ENCODE measurements around the gene HMOX2. TPM values are rescaled to one million over a fixed set of nuclear protein-coding genes. Genes with fewer than 3 reads are reported as not detected.

HMOX2 gene, protein sequence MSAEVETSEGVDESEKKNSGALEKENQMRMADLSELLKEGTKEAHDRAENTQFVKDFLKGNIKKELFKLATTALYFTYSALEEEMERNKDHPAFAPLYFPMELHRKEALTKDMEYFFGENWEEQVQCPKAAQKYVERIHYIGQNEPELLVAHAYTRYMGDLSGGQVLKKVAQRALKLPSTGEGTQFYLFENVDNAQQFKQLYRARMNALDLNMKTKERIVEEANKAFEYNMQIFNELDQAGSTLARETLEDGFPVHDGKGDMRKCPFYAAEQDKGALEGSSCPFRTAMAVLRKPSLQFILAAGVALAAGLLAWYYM
- polyA plus RNA-seq: 100 to 1,000 TPM; 130 to 225 (median 196) TPM

DNA sequence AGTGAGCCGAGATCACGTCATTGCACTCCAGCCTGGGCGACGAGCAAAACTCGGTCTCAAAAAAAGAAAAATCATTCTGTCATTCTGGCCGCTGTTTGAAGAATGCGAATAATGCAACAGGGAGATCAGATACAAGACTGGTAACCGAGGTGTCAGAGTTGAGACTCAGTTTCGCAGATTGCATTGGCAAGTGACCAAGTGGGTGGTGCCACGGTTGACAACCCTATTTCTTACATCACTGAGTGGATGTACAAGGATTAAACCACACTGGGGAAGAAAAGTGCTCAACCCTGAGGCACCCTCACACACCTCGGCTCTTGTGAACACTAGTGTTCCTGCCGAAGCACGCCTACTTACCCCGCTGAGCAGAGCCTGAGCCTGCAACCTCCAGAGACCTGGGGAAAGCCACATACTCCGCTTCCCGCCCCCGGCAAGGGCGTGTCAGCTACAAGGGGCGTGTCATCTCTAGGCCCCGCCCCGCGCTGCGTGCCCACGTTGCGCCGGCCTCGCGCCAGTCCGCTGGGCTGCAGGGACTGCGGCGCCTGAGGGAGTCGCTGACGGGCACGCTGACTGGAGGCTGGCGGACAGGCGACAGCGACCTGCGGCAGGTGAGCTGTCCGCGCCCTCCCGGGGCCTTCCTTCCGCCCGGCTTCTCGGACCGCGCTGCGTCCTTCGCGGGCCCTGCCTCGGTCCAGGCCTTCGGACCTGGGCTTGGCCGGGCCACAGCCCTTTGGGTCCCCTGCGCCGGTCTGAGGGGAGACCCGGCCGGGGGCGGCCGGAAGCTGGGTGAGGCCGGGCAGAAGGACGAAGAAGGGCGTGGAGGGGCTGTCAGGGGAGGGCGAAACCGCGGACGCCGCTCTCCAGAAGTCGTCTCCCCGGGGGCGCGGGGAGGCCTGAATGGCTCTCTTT is at the start of gene HMOX2:
TSS of gene HMOX2 (plus strand) at position 519 of the 909 bp plus-strand sequence. CDS start 29,127 bp downstream, outside the sequence.
- H3K4me1 Mint-ChIP-seq: peaks cover 50 to 56% of the 10 kb centered on the region in 2 donors

DNA sequence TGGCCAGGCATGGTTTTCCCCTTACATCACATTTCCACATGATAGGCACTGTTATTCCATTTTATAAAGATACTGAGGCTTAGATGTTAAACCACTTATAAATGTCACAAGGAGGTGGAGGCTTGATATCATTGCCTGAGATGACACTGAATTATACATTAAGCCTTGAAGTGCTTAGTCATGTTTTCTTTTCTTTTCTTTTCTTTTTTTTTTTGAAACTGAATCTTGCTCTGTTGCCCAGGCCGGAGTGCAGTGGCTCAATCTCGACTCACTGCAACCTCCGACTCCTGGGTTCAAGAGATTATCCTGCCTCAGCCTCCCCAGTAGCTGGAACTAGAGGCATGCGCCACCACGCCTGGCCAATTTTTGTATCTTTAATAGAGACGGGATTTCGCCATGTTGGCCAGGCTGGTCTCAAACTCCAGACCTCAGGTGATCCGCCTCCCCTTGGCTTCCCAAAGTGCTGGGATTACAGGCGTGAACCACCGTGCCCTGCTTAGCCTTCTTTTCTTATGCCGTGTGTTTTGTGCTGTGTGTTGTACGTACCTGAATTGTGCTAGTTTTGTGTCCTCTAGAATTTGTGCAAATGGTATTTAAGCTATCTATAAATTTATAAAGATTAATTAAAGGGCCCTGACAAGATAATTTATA is 49.4 kb upstream of the HMOX2 start:
- no peak for DNase-seq
- Mint-ChIP-seq H3K4me3 (peak overlapping the region; percentile 94 to 100 (median 96)), H3K4me1 (peaks cover 29 to 31% of the 10 kb centered on the region in 2 donors), H3K27ac (peak overlapping the region; percentile 93 to 99 (median 99)), H3K36me3 (peaks cover 0 to 3% (median 0%) of the 10 kb centered on the region in 3 donors), H3K9me3 (no peaks in the 10 kb centered on the region), H3K27me3 (ENCODE audit: low read depth in 3 of 3) (peaks cover 9 to 11% (median 9%) of the 10 kb centered on the region in 3 donors)

More for the DNA sequence above, at the start of gene HMOX2:
- Mint-ChIP-seq H3K9me3 (no peaks in the 10 kb centered on the region), H3K36me3 (peaks cover 0 to 6% (median 4%) of the 10 kb centered on the region in 3 donors), H3K4me3 (peak within 1 kb of the TSS; percentile 90 to 93 (median 91)), H3K27me3 (ENCODE audit: low read depth in 3 of 3) (peaks cover 4 to 5% (median 4%) of the 10 kb centered on the region in 3 donors), H3K27ac (peak within 1 kb of the TSS; percentile 82 to 94 (median 87))
- DNase-seq: peak; percentile 91 to 94 (median 93)

DNA sequence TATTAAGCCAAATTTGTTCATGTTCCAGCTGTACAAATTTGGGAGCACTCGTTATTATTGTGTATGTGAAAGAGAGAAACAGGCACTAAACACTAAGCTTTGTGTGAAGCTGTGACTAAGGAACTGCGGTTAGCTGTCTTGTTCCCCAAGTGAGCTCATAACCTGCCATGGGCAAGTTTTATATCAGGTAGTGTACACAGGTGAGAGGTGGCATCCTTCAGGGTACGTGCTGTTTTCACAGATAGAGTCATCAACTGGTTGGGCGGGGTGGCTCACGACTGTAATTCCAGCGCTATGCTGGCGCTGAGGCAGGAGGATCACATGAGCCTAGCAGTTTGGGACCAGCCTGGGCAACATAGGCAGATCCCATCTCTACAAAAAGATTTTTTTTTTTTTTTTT is 47.7 kb upstream of the HMOX2 start:
- Mint-ChIP-seq H3K36me3 (peaks cover 0 to 3% (median 0%) of the 10 kb centered on the region in 3 donors), H3K9me3 (no peaks in the 10 kb centered on the region), H3K27me3 (ENCODE audit: low read depth in 3 of 3) (peaks cover 8 to 11% (median 8%) of the 10 kb centered on the region in 3 donors), H3K4me3 (peak overlapping the region in 1 of 5 donors; percentile 25), H3K27ac (peak overlapping the region in 4 of 6 donors; percentile 6 to 72 (median 46)), H3K4me1 (peaks cover 29 to 31% of the 10 kb centered on the region in 2 donors)
- DNase-seq: no peak

DNA sequence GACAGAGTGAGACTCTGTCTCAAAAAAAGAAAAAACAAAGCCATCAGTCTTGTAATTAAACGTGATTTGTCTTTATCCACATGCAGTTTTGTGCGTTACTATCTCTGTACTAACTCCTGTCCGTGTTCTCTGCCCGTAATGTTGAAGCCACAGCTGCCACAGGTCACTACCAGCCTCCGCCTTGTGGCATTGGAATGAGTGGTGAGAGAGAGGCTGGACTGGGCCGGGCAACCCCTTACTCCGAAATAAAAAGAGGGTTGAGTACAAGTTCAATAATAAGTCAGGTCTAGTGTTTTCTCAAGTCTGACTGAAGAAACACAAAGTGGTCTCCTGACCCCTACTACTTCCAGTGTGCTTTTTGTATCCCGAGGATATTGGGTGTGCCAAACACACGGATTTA is 45.2 kb upstream of the HMOX2 start:
- no peaks in the 10 kb centered on the region for H3K9me3 Mint-ChIP-seq
- no peak for DNase-seq
- H3K4me1 Mint-ChIP-seq: peaks cover 19 to 21% of the 10 kb centered on the region in 2 donors
- H3K4me3 Mint-ChIP-seq: no peak overlapping the region
- no peak overlapping the region for H3K27ac Mint-ChIP-seq
- H3K27me3 Mint-ChIP-seq (ENCODE audit: low read depth in 3 of 3): peaks cover 1 to 3% (median 2%) of the 10 kb centered on the region in 3 donors
- H3K36me3 Mint-ChIP-seq: peaks cover 7 to 14% (median 12%) of the 10 kb centered on the region in 3 donors

DNA sequence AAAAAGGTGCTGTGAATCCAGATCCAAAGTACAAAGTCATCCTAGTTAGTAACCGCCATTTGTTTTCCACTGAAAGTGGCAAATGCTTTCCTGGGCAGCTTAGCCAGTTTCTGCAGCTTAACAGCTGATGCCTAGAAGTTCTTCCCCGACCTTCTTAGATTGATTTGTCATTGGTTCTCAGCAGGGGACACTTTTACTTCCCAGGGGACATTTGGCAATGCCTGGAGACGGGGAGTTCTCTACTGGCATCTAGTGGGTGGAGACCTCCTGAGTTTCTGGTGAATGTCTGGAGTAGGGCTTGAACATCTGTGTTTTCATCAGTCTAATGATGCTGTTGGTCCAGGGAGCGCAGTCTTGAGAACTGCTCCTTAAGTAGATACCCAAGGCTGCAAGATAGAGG is 43.0 kb upstream of the HMOX2 start:
- Mint-ChIP-seq H3K9me3 (no peaks in the 10 kb centered on the region), H3K4me3 (no peak overlapping the region), H3K27ac (no peak overlapping the region), H3K4me1 (peaks cover 4% of the 10 kb centered on the region in 2 donors), H3K36me3 (peaks cover 10 to 25% (median 18%) of the 10 kb centered on the region in 3 donors), H3K27me3 (ENCODE audit: low read depth in 3 of 3) (peaks cover 0 to 3% (median 0%) of the 10 kb centered on the region in 3 donors)
- DNase-seq: no peak

DNA sequence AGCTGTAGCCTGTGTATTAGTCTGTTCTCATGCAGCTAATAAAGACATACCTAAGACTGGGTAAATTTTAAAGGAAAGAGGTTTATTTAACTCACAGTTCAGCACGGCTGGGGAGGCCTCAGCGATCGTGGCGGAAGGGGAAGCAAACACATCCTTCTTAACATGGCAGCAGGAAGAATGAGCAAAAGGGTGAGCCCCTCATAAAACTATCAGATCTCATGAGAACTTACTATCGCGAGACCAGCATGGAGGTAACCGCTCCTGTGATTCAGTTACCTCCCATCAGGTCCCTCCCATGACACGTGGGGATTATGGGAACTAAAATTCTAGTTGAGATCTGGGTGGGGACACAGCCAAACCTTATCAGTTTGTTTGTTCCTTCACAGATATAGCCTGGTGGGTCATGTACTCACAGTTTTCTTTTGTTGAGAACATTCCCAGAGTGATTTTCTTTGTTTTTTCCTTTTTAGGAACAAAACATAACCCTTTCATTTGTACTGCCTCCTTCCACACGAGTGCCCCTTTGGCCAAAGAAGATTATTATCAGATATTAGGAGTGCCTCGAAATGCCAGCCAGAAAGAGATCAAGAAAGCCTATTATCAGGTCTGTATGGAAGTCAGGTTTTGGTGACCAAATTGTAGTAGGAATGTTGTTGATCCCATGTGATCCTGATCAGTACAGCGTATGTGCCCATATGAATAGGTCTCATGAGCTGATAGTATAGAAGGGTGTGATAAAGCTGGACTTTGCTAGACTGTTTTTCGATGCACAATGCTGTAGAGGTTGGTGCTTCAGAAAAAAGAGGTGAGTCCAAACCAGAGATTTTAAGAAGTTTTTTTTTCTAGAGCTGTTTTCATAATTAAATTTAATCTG is 42.0 kb upstream of the HMOX2 start:
- Mint-ChIP-seq H3K4me1 (no peaks in the 10 kb centered on the region), H3K27ac (peak overlapping the region in 4 of 6 donors; percentile 9 to 61 (median 30)), H3K4me3 (no peak overlapping the region), H3K36me3 (peaks cover 10 to 28% (median 15%) of the 10 kb centered on the region in 3 donors), H3K9me3 (no peaks in the 10 kb centered on the region), H3K27me3 (ENCODE audit: low read depth in 3 of 3) (no peaks in the 10 kb centered on the region)
- no peak for DNase-seq

DNA sequence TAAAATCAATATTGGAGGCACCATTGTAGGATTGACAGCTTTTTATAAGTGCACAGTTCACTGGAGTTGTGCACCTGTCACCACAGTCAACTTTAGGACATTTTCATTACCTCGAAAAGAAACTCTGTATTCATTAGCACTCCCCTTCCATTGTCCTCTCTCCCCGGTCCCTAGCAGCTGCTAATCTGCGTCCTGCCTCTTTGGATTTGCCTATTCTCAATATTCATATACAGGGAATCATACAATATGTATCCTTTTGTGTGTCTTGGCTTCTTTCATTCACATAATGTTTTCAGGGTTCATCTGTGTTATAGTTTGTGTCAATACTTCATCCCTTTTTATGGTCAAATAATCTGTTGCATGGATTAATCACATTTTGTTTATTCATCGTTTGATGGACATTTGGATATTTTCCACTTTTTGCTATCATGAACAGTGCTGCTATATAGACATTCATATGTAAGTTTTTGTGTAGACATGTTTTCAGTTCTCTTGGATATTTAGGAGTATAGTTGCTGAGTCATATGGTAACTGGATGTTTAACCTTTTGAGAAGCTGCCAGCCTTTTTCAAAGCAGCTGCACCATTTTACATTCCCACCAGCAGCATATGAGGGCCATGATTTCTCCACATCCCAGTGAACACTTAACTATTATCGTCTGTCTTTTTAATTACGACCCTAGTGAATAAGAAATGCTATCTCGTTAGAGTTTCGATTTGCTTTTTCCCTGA is 40.7 kb upstream of the HMOX2 start:
- peaks cover 0 to 2% (median 0%) of the 10 kb centered on the region in 3 donors for H3K27me3 Mint-ChIP-seq (ENCODE audit: low read depth in 3 of 3)
- no peaks in the 10 kb centered on the region for H3K4me1 Mint-ChIP-seq
- no peaks in the 10 kb centered on the region for H3K9me3 Mint-ChIP-seq
- no peak overlapping the region for H3K4me3 Mint-ChIP-seq
- H3K36me3 Mint-ChIP-seq: peaks cover 13 to 32% (median 15%) of the 10 kb centered on the region in 3 donors
- H3K27ac Mint-ChIP-seq: no peak overlapping the region
- no peak for DNase-seq

DNA sequence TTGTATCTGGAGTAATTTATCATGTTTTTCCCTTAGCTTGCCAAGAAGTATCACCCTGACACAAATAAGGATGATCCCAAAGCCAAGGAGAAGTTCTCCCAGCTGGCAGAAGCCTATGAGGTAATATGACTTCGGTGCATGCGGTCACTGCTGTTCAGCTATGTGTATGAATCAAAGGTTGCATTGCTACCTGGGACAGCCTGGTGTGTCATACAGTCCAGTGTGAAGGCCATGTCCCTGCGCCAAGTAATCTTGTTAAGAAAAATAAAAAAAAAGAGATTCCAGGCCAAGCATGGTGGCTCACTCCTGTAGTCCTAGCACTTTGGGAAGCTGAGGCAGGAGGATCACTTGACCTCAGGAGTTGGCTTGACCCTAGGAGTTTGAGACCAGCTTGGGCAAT is 38.8 kb upstream of the HMOX2 start:
- H3K9me3 Mint-ChIP-seq: no peaks in the 10 kb centered on the region
- no peaks in the 10 kb centered on the region for H3K4me1 Mint-ChIP-seq
- H3K27ac Mint-ChIP-seq: no peak overlapping the region
- H3K4me3 Mint-ChIP-seq: no peak overlapping the region
- peaks cover 0 to 2% (median 0%) of the 10 kb centered on the region in 3 donors for H3K27me3 Mint-ChIP-seq (ENCODE audit: low read depth in 3 of 3)
- DNase-seq: no peak
- peaks cover 15 to 47% (median 25%) of the 10 kb centered on the region in 3 donors for H3K36me3 Mint-ChIP-seq

DNA sequence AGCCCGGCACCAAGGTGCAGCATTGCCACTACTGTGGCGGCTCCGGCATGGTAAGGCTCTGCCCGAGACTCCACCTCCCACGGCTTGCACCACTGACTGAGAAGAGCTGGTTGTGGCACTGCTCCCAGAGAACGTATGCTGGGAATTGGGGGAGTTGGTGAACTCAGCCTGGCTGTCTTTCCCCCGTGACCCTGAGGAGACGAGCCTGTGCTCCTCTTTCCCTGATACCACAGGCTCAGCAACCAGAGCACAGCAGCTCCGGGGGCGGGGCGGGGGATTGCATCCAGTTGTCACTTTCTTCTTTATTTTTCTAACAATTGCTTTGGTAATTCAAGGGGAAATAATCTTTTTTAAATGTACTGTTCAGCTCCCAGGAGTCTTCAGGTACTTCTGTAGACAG is 33.8 kb upstream of the HMOX2 start:
- H3K4me1 Mint-ChIP-seq: no peaks in the 10 kb centered on the region
- no peak for DNase-seq
- H3K36me3 Mint-ChIP-seq: peaks cover 5 to 62% (median 33%) of the 10 kb centered on the region in 3 donors
- H3K9me3 Mint-ChIP-seq: peaks cover 0 to 1% (median 0%) of the 10 kb centered on the region in 6 donors
- H3K4me3 Mint-ChIP-seq: no peak overlapping the region
- H3K27me3 Mint-ChIP-seq (ENCODE audit: low read depth in 3 of 3): peaks cover 2 to 7% (median 2%) of the 10 kb centered on the region in 3 donors
- no peak overlapping the region for H3K27ac Mint-ChIP-seq

DNA sequence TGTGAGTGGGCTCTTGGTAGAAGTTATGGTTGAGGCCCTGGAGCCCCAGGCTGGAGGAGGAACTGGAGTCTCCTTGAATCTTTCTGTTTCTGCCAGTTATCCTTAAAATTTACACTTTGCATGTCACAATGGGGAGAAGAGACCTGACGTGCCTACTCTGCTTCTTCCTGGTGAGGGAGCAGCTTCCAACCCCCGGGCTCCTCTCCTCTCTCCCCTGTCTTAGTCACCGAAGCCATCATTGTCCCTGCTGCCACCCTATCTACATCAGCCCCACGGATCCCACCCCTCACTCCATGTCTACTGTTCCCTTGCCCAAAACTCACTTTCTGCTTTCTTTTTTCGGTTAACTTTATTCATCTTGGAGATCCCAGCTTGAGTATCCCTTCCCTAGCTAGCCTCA is 32.9 kb upstream of the HMOX2 start:
- H3K9me3 Mint-ChIP-seq: peaks cover 0 to 1% (median 0%) of the 10 kb centered on the region in 6 donors
- no peak overlapping the region for H3K4me3 Mint-ChIP-seq
- DNase-seq: no peak
- H3K4me1 Mint-ChIP-seq: no peaks in the 10 kb centered on the region
- peaks cover 5 to 59% (median 33%) of the 10 kb centered on the region in 3 donors for H3K36me3 Mint-ChIP-seq
- peaks cover 2 to 7% (median 2%) of the 10 kb centered on the region in 3 donors for H3K27me3 Mint-ChIP-seq (ENCODE audit: low read depth in 3 of 3)
- H3K27ac Mint-ChIP-seq: peak overlapping the region in 1 of 6 donors; percentile 56

DNA sequence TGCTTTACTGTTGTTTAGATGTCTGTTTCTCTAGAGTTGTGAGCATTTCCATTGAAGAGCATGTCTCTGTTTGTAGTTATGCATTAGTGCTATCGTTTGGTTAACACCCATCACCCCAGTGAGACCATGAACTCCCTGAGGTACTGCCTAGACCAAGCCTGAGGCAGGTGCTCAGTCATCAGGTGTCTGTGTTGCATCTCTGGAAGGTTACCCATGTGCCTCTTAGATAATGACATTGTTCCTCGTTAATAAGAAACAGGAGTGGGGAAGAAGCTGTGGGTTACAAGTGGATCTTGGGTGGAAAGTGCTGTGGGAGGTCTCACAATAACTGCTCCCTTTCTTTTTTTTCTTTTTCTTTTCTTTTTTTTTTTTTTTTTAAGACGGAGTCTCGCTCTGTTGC is 32.2 kb upstream of the HMOX2 start:
- DNase-seq: no peak
- Mint-ChIP-seq H3K4me3 (no peak overlapping the region), H3K4me1 (no peaks in the 10 kb centered on the region), H3K27me3 (ENCODE audit: low read depth in 3 of 3) (peaks cover 2 to 7% (median 2%) of the 10 kb centered on the region in 3 donors), H3K27ac (no peak overlapping the region), H3K36me3 (peaks cover 5 to 56% (median 33%) of the 10 kb centered on the region in 3 donors), H3K9me3 (peaks cover 0 to 1% (median 0%) of the 10 kb centered on the region in 6 donors)

DNA sequence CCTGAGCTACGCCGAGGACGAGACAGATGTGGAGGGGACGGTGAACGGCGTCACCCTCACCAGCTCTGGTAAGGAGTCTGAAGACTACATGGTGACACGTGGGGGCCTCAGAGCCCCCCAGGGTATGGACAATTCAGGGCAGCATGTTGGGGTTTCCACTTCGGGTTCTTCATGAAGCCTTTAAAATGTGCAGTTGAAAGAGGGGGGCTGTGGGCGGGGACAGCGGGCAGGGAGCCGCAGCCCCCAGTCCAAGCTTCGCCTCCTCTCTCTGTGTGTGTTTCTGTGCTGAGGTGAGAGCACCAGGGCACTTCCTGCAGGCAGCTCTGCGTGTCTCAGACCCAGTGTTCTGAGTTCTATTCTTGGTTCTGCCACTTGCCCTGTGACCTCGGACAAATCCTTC is 25.8 kb upstream of the HMOX2 start:
- no peaks in the 10 kb centered on the region for H3K4me1 Mint-ChIP-seq
- peaks cover 0 to 1% (median 0%) of the 10 kb centered on the region in 6 donors for H3K9me3 Mint-ChIP-seq
- peaks cover 6 to 44% (median 8%) of the 10 kb centered on the region in 3 donors for H3K36me3 Mint-ChIP-seq
- DNase-seq: no peak
- H3K27ac Mint-ChIP-seq: no peak overlapping the region
- no peaks in the 10 kb centered on the region for H3K27me3 Mint-ChIP-seq (ENCODE audit: low read depth in 3 of 3)
- H3K4me3 Mint-ChIP-seq: no peak overlapping the region

Data from immature natural killer cell (primary cell).